HEK293 (cell line): ENCODE measurements around the gene WDR64.

Experiments
- CTCF ChIA-PET: fragments of 350-600 bp; formaldehyde crosslinking; extraction: SDS; loops from one replicate; lab custom pipeline; 2021; ENCODE audit warnings: antibody characterized with exemption; lab: Yijun Ruan, JAX
- POLR2A ChIA-PET: fragments of 300-600 bp; formaldehyde crosslinking; extraction: SDS; loops from one replicate; lab custom pipeline; 2020; ENCODE audit warnings: antibody characterized with exemption, inconsistent platforms; lab: Yijun Ruan, JAX
- H3K27ac ChIP-seq: fragments of 200-500 bp; sonication (Bioruptor generic); 2 replicates; pipeline ENCODE4 v1.5.1; 2014; ENCODE audit warnings: low read depth, low read length, control low read depth, inconsistent platforms; ENCODE audit errors: extremely low read depth
- H3K36me3 ChIP-seq, 2 experiments: fragments of 200-500 bp in 1 of 2; sonication (Bioruptor generic) in 1 of 2; 1 replicate in 1 of 2; 2 replicates in 1 of 2; pipeline ENCODE4 v1.5.1; 2014 to 2017; ENCODE audit warnings: inconsistent platforms in 2 of 2, low read length in 2 of 2; ENCODE audit not compliant: control insufficient read depth in 2 of 2, insufficient read depth in 1 of 2
- H3K4me1 ChIP-seq: fragments of 200-500 bp; sonication (Bioruptor generic); 2 replicates; pipeline ENCODE4 v1.5.1; 2014; ENCODE audit warnings: mild to moderate bottlenecking, low read length, inconsistent platforms; ENCODE audit not compliant: control insufficient read depth, insufficient read depth
- H3K4me3 ChIP-seq: 2 replicates; pipeline ENCODE4 v1.5.1; 2011; ENCODE audit warnings: low read depth, mild to moderate bottlenecking, control low read depth, low read length, moderate library complexity
- H3K9me3 ChIP-seq: fragments of 200-500 bp; sonication (Bioruptor generic); 2 replicates; pipeline ENCODE4 v1.5.1; 2014; ENCODE audit warnings: low read depth, low read length, inconsistent platforms; ENCODE audit not compliant: control insufficient read depth, insufficient read depth
- AEBP2 ChIP-seq: fragments of 450-650 bp; formaldehyde crosslinking; IDR thresholded peaks from 2 replicates; pipeline ENCODE4 v1.5.1; 2016; ENCODE audit warnings: missing biosample characterization, missing genetic modification characterization, borderline replicate concordance
- GLI4 ChIP-seq: fragments of 450-650 bp; formaldehyde crosslinking; IDR thresholded peaks from 2 replicates; pipeline ENCODE4 v1.5.1; 2016; ENCODE audit warnings: missing biosample characterization, missing genetic modification characterization
- IKZF3 ChIP-seq: fragments of 450-650 bp; IDR thresholded peaks from 2 replicates; pipeline ENCODE4 v1.5.0; 2018; ENCODE audit warnings: missing biosample characterization, mild to moderate bottlenecking, missing genetic modification characterization, moderate library complexity
- KLF8 ChIP-seq: fragments of 450-650 bp; formaldehyde crosslinking; IDR thresholded peaks from 2 replicates; pipeline ENCODE4 v1.5.1; 2016; ENCODE audit warnings: missing biosample characterization, missing genetic modification characterization
- MEIS1 ChIP-seq: sonication (generic); formaldehyde crosslinking; IDR thresholded peaks from 2 replicates; pipeline ENCODE4 v1.8.1; 2022; ENCODE audit warnings: missing genetic modification reagents, mild to moderate bottlenecking, borderline replicate concordance
- SP2 ChIP-seq: fragments of 450-650 bp; formaldehyde crosslinking; IDR thresholded peaks from 2 replicates; pipeline ENCODE4 v1.5.1; 2016; ENCODE audit warnings: missing biosample characterization, missing genetic modification characterization
- SP3 ChIP-seq: fragments of 450-650 bp; formaldehyde crosslinking; IDR thresholded peaks from 2 replicates; pipeline ENCODE4 v1.5.1; 2016; ENCODE audit warnings: missing biosample characterization, missing genetic modification characterization
- ZBTB7A ChIP-seq: fragments of 450-650 bp; formaldehyde crosslinking; IDR thresholded peaks from 2 replicates; pipeline ENCODE4 v1.5.1; 2016; ENCODE audit warnings: low read depth, missing biosample characterization, missing genetic modification characterization
- ZBTB8A ChIP-seq: fragments of 450-650 bp; formaldehyde crosslinking; IDR thresholded peaks from 2 replicates; pipeline ENCODE4 v1.5.1; 2016; ENCODE audit warnings: missing biosample characterization, missing genetic modification characterization
- ZNF112 ChIP-seq: fragments of 450-650 bp; formaldehyde crosslinking; IDR thresholded peaks from 2 replicates; pipeline ENCODE4 v1.5.0; 2017; ENCODE audit warnings: missing biosample characterization, missing genetic modification characterization
- ZNF202 ChIP-seq: fragments of 450-650 bp; formaldehyde crosslinking; IDR thresholded peaks from 2 replicates; pipeline ENCODE4 v1.5.1; 2016; ENCODE audit warnings: missing biosample characterization, missing genetic modification characterization, borderline replicate concordance
- ZNF239 ChIP-seq: fragments of 450-650 bp; formaldehyde crosslinking; IDR thresholded peaks from 2 replicates; pipeline ENCODE4 v1.5.1; 2016; ENCODE audit warnings: missing biosample characterization, missing genetic modification characterization
- ZNF449 ChIP-seq: fragments of 450-650 bp; formaldehyde crosslinking; IDR thresholded peaks from 2 replicates; pipeline ENCODE4 v1.5.1; 2017; ENCODE audit warnings: missing biosample characterization, mild to moderate bottlenecking, missing genetic modification characterization, moderate library complexity
- ZNF555 ChIP-seq: fragments of 450-650 bp; formaldehyde crosslinking; conservative IDR thresholded peaks from 2 replicates; pipeline ENCODE4 v1.5.1; 2017; ENCODE audit warnings: missing biosample characterization, mild to moderate bottlenecking, missing genetic modification characterization, inconsistent platforms
- ZNF626 ChIP-seq: fragments of 450-650 bp; sonication (Bioruptor Pico); formaldehyde crosslinking; IDR thresholded peaks from 2 replicates; pipeline ENCODE4 v1.5.1; 2018; ENCODE audit warnings: missing biosample characterization, missing genetic modification characterization, inconsistent platforms
- ZNF645 ChIP-seq: fragments of 450-650 bp; formaldehyde crosslinking; IDR thresholded peaks from 2 replicates; pipeline ENCODE4; 2016; ENCODE audit warnings: missing biosample characterization, missing genetic modification characterization
- ZNF768 ChIP-seq: fragments of 450-650 bp; formaldehyde crosslinking; IDR thresholded peaks from 2 replicates; pipeline ENCODE4 v1.5.1; 2018; ENCODE audit warnings: missing biosample characterization, mild to moderate bottlenecking, missing genetic modification characterization
- ZNF785 ChIP-seq: fragments of 450-650 bp; formaldehyde crosslinking; IDR thresholded peaks from 2 replicates; pipeline ENCODE4 v1.5.1; 2016; ENCODE audit warnings: missing biosample characterization, missing genetic modification characterization
- ZNF837 ChIP-seq: fragments of 450-650 bp; formaldehyde crosslinking; IDR thresholded peaks from 2 replicates; pipeline ENCODE4 v1.5.1; 2016; ENCODE audit warnings: missing biosample characterization, missing genetic modification characterization
- TF ChIP-seq, protein P1 (sequence below): fragments of 450-650 bp; formaldehyde crosslinking; IDR thresholded peaks from 2 replicates; pipeline ENCODE4 v1.5.1; 2016; ENCODE audit warnings: missing biosample characterization, missing genetic modification characterization
- TF ChIP-seq, protein P2 (sequence below): fragments of 450-650 bp; formaldehyde crosslinking; IDR thresholded peaks from 2 replicates; pipeline ENCODE4 v1.5.1; 2017; ENCODE audit warnings: missing biosample characterization, missing genetic modification characterization
- TF ChIP-seq, protein P3 (sequence below): fragments of 450-650 bp; formaldehyde crosslinking; IDR thresholded peaks from 2 replicates; pipeline ENCODE4 v1.5.1; 2016; ENCODE audit warnings: missing biosample characterization, missing genetic modification characterization

The WDR64 gene

DNA sequence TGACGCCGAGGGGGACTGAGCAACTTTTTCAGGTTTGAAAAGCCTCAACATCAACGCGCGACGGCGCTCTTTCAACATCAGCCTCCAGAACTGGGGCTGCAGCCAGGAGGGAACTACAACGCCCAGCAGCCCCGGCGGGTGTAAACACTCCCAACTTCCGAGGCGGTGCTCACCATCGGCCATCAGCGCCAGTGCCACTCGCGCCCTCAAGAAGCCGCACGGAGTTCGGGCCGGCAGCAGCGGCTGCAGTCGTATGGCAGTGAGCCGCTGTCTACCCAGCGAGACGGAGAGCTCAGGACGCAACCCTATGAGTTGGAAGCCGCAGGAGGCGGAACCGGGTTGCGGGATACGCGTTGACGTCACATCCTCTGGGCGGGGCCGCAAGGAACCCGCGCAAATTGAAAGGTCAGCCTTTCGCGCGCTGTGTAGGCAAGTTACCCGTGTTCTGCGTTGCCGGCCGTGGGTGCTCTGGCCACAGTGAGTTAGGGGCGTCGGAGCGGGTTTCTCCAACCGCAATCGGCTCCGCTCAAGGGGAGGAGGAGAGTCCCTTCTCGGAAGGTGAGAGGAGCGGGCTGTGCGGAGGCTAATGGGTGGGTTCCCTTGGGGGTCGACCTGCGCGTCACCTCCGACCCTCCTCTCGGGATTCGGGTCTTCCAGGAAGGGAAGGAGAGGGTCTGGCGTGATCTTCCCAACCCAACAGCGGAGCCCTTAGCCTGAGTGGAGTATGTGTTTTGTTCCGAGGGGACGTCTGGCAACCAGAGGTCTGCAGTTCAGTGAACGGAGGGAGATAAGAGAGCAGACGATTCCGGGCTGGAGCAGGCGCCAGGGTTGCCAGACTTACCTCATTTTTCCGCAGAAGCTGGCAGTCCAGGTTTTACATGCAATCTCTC is 196.0 kb downstream of the WDR64 start, which contains the start of gene EXO1:
EXO1 (plus strand) TSS at position 409 of the 890 bp plus-strand sequence. CDS start 2,222 bp downstream, outside the sequence.
- ChIA-PET POLR2A (interaction anchor here (0.5 to 1.4 kb wide), 13 partner anchors 9 to 1407 kb away, joined by 3 to 13 read pairs (median 3); partner anchors contain the start of genes CEP170, CHML, OPN3 and SDCCAG8), CTCF (interaction anchor here (0.5 to 1.6 kb wide), 8 partner anchors 9 to 276 kb away, joined by 3 to 5 read pairs (median 3); no protein-coding TSS in a partner anchor)
- H3K27ac ChIP-seq = peak within 1 kb of the TSS; percentile 92
- peaks cover 33 to 38% of the 10 kb centered on the region in 2 experiments for H3K36me3 ChIP-seq
- H3K4me1 ChIP-seq = peaks cover 8% of the 10 kb centered on the region
- peak within 1 kb of the TSS; percentile 60 for H3K4me3 ChIP-seq
- no peaks in the 10 kb centered on the region for H3K9me3 ChIP-seq
- TF ChIP-seq ZNF555 (tag by site-specific recombination) (no peak), ZBTB8A (tag by site-specific recombination) (peak; percentile 86), ZNF837 (tag by site-specific recombination) (no peak), ZNF202 (no peak), AEBP2 (tag by site-specific recombination) (no peak), ZNF112 (no peak), SP3 (tag by site-specific recombination) (peak; percentile 99), SP2 (peak; percentile 98), ZBTB7A (peak; percentile 95), ZNF239 (tag by site-specific recombination) (no peak), GLI4 (tag by site-specific recombination) (peak; percentile 79), ZNF645 (tag by site-specific recombination) (no peak), MEIS1 (CRISPR knock-in tag) (no peak), ZNF449 (no peak), IKZF3 (tag by site-specific recombination) (no peak), ZNF626 (tag by site-specific recombination) (no peak), KLF8 (tag by site-specific recombination) (peak; percentile 98), ZNF768 (no peak), ZNF785 (tag by site-specific recombination) (0 out of 2 replicates have a peak, but pooled peaks have one; percentile 29)
- TF ChIP-seq, protein P1, sequence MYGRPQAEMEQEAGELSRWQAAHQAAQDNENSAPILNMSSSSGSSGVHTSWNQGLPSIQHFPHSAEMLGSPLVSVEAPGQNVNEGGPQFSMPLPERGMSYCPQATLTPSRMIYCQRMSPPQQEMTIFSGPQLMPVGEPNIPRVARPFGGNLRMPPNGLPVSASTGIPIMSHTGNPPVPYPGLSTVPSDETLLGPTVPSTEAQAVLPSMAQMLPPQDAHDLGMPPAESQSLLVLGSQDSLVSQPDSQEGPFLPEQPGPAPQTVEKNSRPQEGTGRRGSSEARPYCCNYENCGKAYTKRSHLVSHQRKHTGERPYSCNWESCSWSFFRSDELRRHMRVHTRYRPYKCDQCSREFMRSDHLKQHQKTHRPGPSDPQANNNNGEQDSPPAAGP (tag by site-specific recombination) = peak; percentile 97
- TF ChIP-seq, protein P2, sequence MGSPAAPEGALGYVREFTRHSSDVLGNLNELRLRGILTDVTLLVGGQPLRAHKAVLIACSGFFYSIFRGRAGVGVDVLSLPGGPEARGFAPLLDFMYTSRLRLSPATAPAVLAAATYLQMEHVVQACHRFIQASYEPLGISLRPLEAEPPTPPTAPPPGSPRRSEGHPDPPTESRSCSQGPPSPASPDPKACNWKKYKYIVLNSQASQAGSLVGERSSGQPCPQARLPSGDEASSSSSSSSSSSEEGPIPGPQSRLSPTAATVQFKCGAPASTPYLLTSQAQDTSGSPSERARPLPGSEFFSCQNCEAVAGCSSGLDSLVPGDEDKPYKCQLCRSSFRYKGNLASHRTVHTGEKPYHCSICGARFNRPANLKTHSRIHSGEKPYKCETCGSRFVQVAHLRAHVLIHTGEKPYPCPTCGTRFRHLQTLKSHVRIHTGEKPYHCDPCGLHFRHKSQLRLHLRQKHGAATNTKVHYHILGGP (tag by site-specific recombination) = no peak
- TF ChIP-seq, protein P3, sequence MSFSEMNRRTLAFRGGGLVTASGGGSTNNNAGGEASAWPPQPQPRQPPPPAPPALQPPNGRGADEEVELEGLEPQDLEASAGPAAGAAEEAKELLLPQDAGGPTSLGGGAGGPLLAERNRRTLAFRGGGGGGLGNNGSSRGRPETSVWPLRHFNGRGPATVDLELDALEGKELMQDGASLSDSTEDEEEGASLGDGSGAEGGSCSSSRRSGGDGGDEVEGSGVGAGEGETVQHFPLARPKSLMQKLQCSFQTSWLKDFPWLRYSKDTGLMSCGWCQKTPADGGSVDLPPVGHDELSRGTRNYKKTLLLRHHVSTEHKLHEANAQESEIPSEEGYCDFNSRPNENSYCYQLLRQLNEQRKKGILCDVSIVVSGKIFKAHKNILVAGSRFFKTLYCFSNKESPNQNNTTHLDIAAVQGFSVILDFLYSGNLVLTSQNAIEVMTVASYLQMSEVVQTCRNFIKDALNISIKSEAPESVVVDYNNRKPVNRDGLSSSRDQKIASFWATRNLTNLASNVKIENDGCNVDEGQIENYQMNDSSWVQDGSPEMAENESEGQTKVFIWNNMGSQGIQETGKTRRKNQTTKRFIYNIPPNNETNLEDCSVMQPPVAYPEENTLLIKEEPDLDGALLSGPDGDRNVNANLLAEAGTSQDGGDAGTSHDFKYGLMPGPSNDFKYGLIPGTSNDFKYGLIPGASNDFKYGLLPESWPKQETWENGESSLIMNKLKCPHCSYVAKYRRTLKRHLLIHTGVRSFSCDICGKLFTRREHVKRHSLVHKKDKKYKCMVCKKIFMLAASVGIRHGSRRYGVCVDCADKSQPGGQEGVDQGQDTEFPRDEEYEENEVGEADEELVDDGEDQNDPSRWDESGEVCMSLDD = peak; percentile 45; the same call in 1 of the 2 replicates
